Glutamatergic neuron (in vitro differentiated cells): ENCODE results near the gene UBAC1. TPM values are rescaled to one million over a fixed set of nuclear protein-coding genes. Genes with fewer than 3 reads are reported as not detected.

Experiments used
- DNase-seq: peaks from one replicate; pipeline ENCODE4 v3.0.0; 2022
- H3K27ac Mint-ChIP-seq: one replicate; pipeline ENCODE4 v1.8.0; 2020; ENCODE audit warnings: mild to moderate bottlenecking, mixed read lengths, inconsistent platforms; ENCODE audit not compliant: unreplicated experiment
- H3K27me3 Mint-ChIP-seq: one replicate; pipeline ENCODE4 v1.8.0; 2020; ENCODE audit warnings: mild to moderate bottlenecking, moderate library complexity, mixed read lengths, inconsistent platforms; ENCODE audit not compliant: unreplicated experiment
- H3K36me3 Mint-ChIP-seq: one replicate; pipeline ENCODE4 v1.8.0; 2020; ENCODE audit warnings: mild to moderate bottlenecking, mixed read lengths, inconsistent platforms; ENCODE audit not compliant: unreplicated experiment
- H3K4me1 Mint-ChIP-seq: one replicate; pipeline ENCODE4 v1.8.0; 2020; ENCODE audit warnings: mild to moderate bottlenecking, low read depth, mixed read lengths, inconsistent platforms; ENCODE audit not compliant: unreplicated experiment
- H3K4me3 Mint-ChIP-seq: one replicate; pipeline ENCODE4 v1.8.0; 2020; ENCODE audit warnings: mild to moderate bottlenecking, mixed read lengths, inconsistent platforms; ENCODE audit not compliant: unreplicated experiment
- H3K9me3 Mint-ChIP-seq: one replicate; pipeline ENCODE4 v1.8.0; 2020; ENCODE audit warnings: mild to moderate bottlenecking, moderate library complexity, mixed read lengths, inconsistent platforms; ENCODE audit not compliant: unreplicated experiment
- total RNA-seq: library from RNA; stranded (reverse); fragmentation: NEBNext Ultra II Directional; extraction: Animal tissue kit (Norgen Biotek cat#: 25700); gene quantifications from one replicate; pipeline ENCODE4 v1.2.1, GENCODE V29; 2021; ENCODE audit not compliant: unreplicated experiment
- TF ChIP-seq, protein P1 (sequence below): fragments of 200-600 bp; sonication (generic); IDR thresholded peaks from one replicate; pipeline ENCODE4 v1.5.0; 2021; ENCODE audit not compliant: partially characterized antibody, unreplicated experiment

Gene UBAC1
- total RNA-seq, 1 donor from 2014 or later, result 48.4 TPM

DNA sequence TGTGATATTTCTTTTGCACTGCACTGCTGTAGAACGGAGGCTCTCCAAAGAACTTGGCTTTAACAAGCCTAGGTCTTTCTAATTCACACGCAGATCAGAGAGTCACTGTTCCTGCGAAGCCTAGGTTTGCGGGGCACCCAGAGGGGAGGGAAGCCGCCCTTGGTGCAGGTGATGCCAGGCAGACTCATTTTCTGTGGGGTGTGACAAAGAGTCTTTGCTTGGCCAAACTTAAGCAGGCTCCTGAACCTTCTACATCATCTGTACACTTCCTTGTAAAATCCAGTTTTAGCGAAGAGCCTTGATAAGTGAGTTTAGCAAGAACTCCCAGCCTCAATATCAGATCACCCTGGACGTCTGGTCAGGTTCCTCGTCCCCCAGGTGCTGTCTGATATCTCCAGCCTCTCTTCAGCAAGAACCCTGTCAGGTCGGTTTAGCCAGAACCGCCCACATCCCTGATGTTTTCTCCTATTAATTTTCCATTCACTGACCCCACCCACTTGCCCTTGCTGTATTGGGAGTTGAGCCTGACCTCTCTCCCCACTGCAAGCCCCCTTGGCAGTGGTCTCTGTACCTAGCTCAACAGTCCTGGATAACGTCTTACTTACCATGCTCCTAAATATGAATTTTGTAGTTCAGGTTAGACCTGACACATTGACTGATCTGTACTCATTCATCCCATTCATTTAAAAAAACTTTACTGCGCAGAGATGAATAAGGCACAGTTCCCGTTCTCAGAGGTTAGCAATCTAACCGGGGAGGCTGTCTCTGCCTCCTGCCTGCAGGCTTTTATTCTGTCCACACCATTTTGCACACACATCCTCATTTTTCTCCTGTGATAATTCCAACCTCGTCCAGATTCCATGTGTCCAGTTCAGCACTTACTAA is 880 bp upstream of the UBAC1 start:
- no peak overlapping the region for H3K27ac Mint-ChIP-seq
- H3K36me3 Mint-ChIP-seq, result no peaks in the 10 kb centered on the region
- H3K9me3 Mint-ChIP-seq, result peaks cover 1% of the 10 kb centered on the region
- H3K4me3 Mint-ChIP-seq, result peak overlapping the region; percentile 90
- TF ChIP-seq, protein P1, sequence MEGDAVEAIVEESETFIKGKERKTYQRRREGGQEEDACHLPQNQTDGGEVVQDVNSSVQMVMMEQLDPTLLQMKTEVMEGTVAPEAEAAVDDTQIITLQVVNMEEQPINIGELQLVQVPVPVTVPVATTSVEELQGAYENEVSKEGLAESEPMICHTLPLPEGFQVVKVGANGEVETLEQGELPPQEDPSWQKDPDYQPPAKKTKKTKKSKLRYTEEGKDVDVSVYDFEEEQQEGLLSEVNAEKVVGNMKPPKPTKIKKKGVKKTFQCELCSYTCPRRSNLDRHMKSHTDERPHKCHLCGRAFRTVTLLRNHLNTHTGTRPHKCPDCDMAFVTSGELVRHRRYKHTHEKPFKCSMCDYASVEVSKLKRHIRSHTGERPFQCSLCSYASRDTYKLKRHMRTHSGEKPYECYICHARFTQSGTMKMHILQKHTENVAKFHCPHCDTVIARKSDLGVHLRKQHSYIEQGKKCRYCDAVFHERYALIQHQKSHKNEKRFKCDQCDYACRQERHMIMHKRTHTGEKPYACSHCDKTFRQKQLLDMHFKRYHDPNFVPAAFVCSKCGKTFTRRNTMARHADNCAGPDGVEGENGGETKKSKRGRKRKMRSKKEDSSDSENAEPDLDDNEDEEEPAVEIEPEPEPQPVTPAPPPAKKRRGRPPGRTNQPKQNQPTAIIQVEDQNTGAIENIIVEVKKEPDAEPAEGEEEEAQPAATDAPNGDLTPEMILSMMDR, result no peak
- peaks cover 9% of the 10 kb centered on the region for H3K27me3 Mint-ChIP-seq
- no peak for DNase-seq
- peaks cover 12% of the 10 kb centered on the region for H3K4me1 Mint-ChIP-seq

GRCh38 chr9:135960411-135961276 is 529 bp downstream of the UBAC1 start:
- Mint-ChIP-seq H3K4me3 (peak overlapping the region; percentile 91), H3K27ac (no peak overlapping the region), H3K27me3 (peaks cover 7% of the 10 kb centered on the region), H3K4me1 (peaks cover 18% of the 10 kb centered on the region), H3K36me3 (no peaks in the 10 kb centered on the region), H3K9me3 (peaks cover 1% of the 10 kb centered on the region)
- TF ChIP-seq, protein P1, result no peak
- DNase-seq, result no peak

GRCh38 chr9:135959814-135960213 is 1.4 kb downstream of the UBAC1 start:
- H3K27ac Mint-ChIP-seq, result no peak overlapping the region
- peaks cover 7% of the 10 kb centered on the region for H3K27me3 Mint-ChIP-seq
- TF ChIP-seq, protein P1, result no peak
- DNase-seq, result no peak
- H3K9me3 Mint-ChIP-seq, result peaks cover 1% of the 10 kb centered on the region
- peak overlapping the region; percentile 91 for H3K4me3 Mint-ChIP-seq
- H3K36me3 Mint-ChIP-seq, result no peaks in the 10 kb centered on the region
- peaks cover 18% of the 10 kb centered on the region for H3K4me1 Mint-ChIP-seq

- TF ChIP-seq, protein P1, result no peak
- Mint-ChIP-seq H3K4me1 (peaks cover 19% of the 10 kb centered on the region), H3K36me3 (no peaks in the 10 kb centered on the region), H3K27me3 (peaks cover 2% of the 10 kb centered on the region), H3K4me3 (peak overlapping the region; percentile 15), H3K27ac (peak overlapping the region; percentile 33), H3K9me3 (peaks cover 1% of the 10 kb centered on the region)
- no peak for DNase-seq
Measured at GRCh38 chr9:135958485-135958884, 2.7 kb downstream of the UBAC1 start.
